Activated CD8-positive, alpha-beta memory T cell treated with anti-CD3 and anti-CD28 coated beads, Interleukin-2, amount 50 U/mL, for 1 hour (primary cell): ENCODE results near the gene ZNF443.
"Not testable (repeated sequence)": the region's sequence is repeated elsewhere in the genome, so short reads cannot be mapped to it uniquely, and the experiment has no call there.

Experiments used
- DNase-seq: peaks from one replicate; pipeline ENCODE4 v3.0.0-alpha.2; 2020; ENCODE audit errors: extremely low read depth

Gene ZNF443

DNA sequence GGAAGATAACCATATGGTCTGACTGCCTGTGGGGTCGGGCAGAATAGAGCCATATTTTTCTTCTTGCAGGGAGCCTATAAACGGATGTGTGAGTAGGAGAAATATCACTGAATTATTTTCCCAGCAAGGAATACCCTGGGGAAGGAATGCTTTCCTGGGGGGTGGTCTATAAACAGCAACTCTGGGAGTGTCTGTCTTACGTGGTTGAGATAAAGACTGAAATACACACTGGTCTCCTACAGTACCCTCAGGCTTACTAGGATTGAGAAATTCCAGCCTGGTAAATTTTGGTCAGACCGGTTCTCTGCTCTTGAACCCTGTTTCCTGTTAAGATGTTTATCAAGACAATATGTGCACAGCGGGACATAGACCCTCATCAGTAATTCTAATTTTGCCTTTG lies 23.5 kb downstream of the ZNF443 start:
- DNase-seq, result not testable (repeated sequence)

DNA sequence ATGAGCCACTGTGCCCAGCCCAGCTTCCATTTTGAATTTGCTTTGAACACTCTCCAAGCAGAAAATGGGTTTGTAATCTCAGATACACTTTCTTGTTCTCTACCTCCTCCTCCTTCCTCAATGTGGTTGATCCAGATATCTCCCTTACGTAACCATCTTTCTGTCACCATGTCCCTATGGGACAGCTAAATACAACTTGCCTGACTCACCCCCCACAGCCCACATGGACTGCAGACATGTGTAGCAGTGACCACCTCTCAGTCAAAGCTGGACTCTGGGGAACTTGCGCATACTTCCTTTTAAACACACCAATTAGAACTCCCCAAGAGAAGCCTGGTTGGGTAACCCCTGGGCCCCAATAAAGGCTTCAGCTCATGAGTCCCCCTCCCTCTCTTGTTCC lies 28.9 kb downstream of the ZNF443 start:
- DNase-seq, result no peak

DNA sequence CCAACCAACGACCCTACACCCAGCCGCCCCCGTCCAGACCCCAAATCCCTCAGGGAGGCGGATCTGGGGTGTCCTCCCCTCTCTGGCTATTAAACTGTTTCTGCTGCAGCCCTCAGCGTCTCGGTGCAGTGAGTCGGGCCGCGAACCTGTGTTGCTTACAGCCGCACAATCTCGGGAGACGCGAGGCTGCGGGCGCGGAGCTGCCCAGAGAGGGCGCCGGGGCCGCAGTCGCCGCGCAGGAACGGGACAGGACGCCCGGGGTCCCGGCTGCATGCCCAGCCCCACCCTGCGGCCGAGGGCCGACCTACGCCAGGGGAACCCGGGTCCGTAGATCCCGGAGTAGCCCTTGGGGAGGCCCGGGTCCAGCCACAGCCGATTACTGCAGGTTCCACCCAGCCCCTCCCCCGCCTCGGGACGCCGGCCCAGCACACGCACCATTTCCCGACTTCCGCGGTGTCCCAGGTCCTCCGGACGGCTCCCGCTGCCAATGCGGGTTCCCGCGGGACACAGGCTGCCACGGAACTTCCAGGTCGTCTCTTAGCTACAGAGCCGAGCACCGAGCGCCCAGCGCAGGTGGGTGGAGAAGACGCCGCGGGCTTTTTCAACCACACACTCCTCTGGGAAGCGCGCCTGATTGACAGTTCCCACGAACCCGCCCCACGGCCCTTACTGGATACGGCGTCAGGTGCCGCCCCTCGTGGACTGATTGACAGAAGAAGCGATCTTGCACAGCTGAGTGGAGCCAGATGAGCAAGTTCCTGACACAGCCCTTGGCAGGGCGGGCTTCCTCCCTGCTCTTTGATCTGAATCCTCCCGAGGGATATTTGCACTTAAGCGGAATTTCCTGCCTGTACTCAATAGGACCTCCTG lies 40.0 kb downstream of the ZNF443 start, which contains the start of gene ZNF799:
Gene ZNF799, minus strand, starts transcription at position 639 of the 870 bp plus-strand sequence. Its CDS starts 201 bp downstream, at position 438.
- DNase-seq, result peak; percentile 63

DNA sequence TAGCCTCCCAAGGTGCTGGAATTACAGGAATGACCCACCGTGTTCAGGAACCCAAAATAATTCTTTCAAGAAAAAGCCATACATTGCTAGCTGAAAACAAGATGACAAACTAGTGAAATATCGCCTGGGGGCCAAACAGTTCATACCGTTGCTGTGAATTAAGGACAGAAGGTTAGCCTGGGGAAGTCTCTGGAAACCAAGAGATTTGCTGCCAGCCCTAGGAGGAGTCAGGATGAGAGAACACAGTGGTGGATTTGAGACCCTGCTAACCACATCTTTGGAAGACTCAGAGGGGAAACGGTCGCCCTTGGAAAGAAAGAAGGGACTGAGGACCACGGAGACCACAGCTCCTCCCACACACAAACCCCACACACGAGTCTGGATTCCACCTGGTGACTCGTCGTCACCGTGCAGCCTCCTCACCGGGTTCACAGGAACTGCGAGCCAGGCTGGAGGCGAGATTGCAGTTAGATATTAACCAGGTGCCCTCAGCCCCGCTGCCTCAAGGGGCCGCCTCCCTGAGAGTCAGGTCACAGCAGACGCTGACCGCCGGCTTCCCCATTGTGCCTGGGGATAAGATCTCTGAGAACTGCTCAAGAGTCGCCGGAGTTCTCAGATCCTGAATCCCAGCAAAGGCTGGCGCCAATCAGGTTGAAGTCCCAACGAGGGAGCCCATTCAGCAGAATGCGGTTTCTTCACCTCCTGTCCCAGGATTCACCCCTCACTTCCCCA lies 40.8 kb downstream of the ZNF443 start:
- DNase-seq, result not testable (repeated sequence)

DNA sequence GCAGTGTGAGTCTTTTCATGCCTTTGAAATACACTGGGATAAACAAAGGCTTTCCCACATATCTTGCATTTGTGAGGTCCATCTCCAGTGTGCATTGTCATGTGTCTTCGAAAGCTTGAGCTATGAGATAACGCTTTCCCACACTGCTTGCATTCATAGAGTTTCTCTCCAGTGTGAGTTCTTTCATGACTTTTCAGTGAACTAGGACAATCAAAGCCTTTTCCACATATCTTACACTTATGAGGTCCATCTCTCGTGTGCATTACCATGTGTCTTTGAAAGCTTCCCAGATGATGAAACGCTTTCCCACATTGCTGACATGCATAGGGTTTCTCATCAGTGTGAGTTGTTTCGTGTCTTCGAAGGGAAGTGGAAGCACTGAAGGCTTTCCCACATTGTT lies 49.7 kb downstream of the ZNF443 start:
- DNase-seq, result not testable (repeated sequence)

DNA sequence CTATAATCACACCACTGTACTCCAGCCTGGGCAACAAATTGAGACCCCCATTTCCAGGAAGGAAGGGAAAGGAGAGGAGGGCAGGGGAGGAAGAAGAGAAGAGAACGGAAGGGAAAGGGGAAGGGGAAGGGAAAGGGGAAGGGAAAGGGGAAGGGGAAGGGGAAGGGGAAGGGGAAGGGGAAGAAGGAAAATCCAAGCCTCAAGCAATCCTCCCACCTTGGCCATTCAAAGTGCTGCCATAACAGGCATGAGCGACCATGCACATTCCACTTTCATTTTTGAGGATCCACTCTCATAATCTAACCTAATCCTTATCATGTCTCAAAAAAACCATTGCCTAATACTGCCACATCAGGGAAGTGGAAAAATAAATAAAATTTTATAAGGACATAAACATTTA lies 54.5 kb downstream of the ZNF443 start:
- not testable (repeated sequence) for DNase-seq

DNA sequence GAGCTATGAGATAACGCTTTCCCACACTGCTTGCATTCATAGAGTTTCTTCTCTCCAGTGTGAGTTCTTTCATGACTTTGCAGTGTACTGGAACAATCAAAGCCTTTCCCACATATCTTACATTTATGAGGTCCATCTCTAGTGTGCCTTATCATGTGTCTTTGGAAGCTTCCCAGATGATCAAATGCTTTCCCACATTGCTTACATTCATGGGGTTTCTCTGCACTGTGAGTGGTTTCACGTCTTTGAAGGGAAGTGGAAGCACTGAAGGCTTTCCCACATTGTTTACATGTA lies 60.4 kb downstream of the ZNF443 start:
- no peak for DNase-seq

DNA sequence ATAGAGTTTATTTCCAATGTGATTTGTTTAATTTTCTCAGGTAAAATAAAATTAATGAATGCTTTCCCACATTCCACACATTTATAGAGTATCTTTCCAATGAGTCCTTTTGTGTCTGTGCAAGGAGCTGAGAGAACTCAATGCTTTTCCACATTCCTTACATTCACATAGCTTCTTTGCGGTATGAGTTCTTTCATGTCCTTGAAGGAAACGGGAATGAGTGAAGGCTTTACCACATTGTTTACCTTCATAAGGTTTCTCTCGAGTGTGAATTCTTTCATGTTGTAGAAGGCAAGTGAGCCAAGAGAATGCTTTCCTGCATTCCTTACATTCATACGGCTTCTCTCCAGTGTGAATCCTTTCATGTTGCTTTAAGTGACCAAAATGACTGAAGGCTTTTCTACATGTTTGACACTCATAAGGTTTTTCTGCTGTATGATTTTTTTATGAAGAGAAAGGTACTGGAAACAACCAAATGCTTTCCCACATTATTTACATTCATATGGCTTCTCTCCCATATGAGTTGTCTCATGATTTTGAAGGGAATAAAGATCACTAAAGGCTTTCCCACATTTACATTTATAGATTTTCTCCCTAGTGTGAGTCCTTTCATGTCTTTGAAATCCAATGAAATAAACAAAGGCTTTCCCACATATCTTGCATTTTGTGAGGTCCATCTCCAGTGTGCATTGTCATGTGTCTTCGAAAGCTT lies 60.9 kb downstream of the ZNF443 start:
- no peak for DNase-seq
